CD1c-positive myeloid dendritic cell (primary cell): ENCODE measurements around the gene NTN1.

Source experiments
- DNase-seq: peaks from one replicate; pipeline ENCODE4 v3.0.0-alpha.2; 2016; ENCODE audit errors: extremely low spot score

NTN1 gene

GRCh38 chr17:9037736-9038135, 16.4 kb downstream of the NTN1 start:
- no peak for DNase-seq

- no peak for DNase-seq
These were observed 17.1 kb downstream of the NTN1 start for GRCh38 chr17:9038380-9038779.

GRCh38 chr17:9044772-9045463, 23.6 kb downstream of the NTN1 start:
- DNase-seq: no peak

- no peak for DNase-seq
These were observed 29.6 kb downstream of the NTN1 start for GRCh38 chr17:9050801-9051401.

- DNase-seq: no peak
These were observed 30.3 kb downstream of the NTN1 start for GRCh38 chr17:9051561-9051960.

- DNase-seq: no peak
These were observed 31.6 kb downstream of the NTN1 start for GRCh38 chr17:9052921-9053320.

GRCh38 chr17:9053406-9053805, 32.1 kb downstream of the NTN1 start:
- DNase-seq: no peak

- no peak for DNase-seq
These were observed 33.0 kb downstream of the NTN1 start for GRCh38 chr17:9054126-9054975.

GRCh38 chr17:9055281-9055680, 34.0 kb downstream of the NTN1 start:
- no peak for DNase-seq

- no peak for DNase-seq
These were observed 35.3 kb downstream of the NTN1 start for GRCh38 chr17:9056566-9056965.

GRCh38 chr17:9057310-9057709, 36.0 kb downstream of the NTN1 start:
- no peak for DNase-seq

GRCh38 chr17:9062399-9062902, 41.1 kb downstream of the NTN1 start:
- DNase-seq: no peak

- no peak for DNase-seq
These were observed 43.1 kb downstream of the NTN1 start for GRCh38 chr17:9064311-9064834.

GRCh38 chr17:9071016-9071415, 49.7 kb downstream of the NTN1 start:
- DNase-seq: no peak

- DNase-seq: no peak
These were observed 50.6 kb downstream of the NTN1 start for GRCh38 chr17:9071811-9072498.

- no peak for DNase-seq
These were observed 51.5 kb downstream of the NTN1 start for GRCh38 chr17:9072696-9073339.

GRCh38 chr17:9074131-9074530, 52.8 kb downstream of the NTN1 start:
- no peak for DNase-seq

- no peak for DNase-seq
These were observed 58.3 kb downstream of the NTN1 start for GRCh38 chr17:9079461-9080103.

GRCh38 chr17:9080296-9080914, 59.1 kb downstream of the NTN1 start:
- no peak for DNase-seq

GRCh38 chr17:9080983-9081382, 59.7 kb downstream of the NTN1 start:
- DNase-seq: no peak
